Endothelial cell of umbilical vein (primary cell): ENCODE measurements around the gene MREG.

Experiments
- MYC ChIP-seq: IDR thresholded peaks from one replicate; pipeline ENCODE4 v1.6.1; 2011; ENCODE audit warnings: mild to moderate bottlenecking, low read depth, low read length
- POLR2A ChIP-seq: IDR thresholded peaks from 2 replicates; pipeline ENCODE4 v1.6.1; 2012; ENCODE audit warnings: low read depth, mild to moderate bottlenecking, control low read depth, low read length
- TF ChIP-seq, protein P1 (sequence below), 2 donors: IDR thresholded peaks; 1 replicate in 1 of 2; 2 replicates in 1 of 2; pipeline ENCODE4 v1.5.1; 2011; ENCODE audit warnings: low read length in 2 of 2, mild to moderate bottlenecking in 2 of 2, moderate library complexity in 2 of 2, control low read depth in 1 of 2, inconsistent platforms in 1 of 2, low read depth in 1 of 2; ENCODE audit not compliant: insufficient read depth in 1 of 2; ENCODE audit errors: extremely low read depth in 1 of 2

GRCh38 chr2:216044883-216045486, 31.6 kb upstream of the MREG start:
- TF ChIP-seq, protein P1, sequence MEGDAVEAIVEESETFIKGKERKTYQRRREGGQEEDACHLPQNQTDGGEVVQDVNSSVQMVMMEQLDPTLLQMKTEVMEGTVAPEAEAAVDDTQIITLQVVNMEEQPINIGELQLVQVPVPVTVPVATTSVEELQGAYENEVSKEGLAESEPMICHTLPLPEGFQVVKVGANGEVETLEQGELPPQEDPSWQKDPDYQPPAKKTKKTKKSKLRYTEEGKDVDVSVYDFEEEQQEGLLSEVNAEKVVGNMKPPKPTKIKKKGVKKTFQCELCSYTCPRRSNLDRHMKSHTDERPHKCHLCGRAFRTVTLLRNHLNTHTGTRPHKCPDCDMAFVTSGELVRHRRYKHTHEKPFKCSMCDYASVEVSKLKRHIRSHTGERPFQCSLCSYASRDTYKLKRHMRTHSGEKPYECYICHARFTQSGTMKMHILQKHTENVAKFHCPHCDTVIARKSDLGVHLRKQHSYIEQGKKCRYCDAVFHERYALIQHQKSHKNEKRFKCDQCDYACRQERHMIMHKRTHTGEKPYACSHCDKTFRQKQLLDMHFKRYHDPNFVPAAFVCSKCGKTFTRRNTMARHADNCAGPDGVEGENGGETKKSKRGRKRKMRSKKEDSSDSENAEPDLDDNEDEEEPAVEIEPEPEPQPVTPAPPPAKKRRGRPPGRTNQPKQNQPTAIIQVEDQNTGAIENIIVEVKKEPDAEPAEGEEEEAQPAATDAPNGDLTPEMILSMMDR (IDR thresholded peaks at IDR 0.05; ENCODE audit: extremely low read depth in 1 of 2, insufficient read depth in 1 of 2, low read depth in 1 of 2, low read length in 2 of 2): no peak
- TF ChIP-seq MYC: no peak
- TF ChIP-seq POLR2A: no peak
